Trophoblast cell (in vitro differentiated cells and primary cell): Measurements from ENCODE around the gene MRPL49.
"Not testable (repeated sequence)": the region's sequence is repeated elsewhere in the genome, so short reads cannot be mapped to it uniquely, and the experiment has no call there.

Source experiments
- DNase-seq, 2 donors: peaks; one replicate each; pipeline ENCODE4 v3.0.0-alpha.2; 2016
- H2AFZ ChIP-seq: 2 replicates; pipeline ENCODE4 v1.6.1; 2013; ENCODE audit warnings: low read length, moderate library complexity, mild to moderate bottlenecking; ENCODE audit not compliant: insufficient read depth, poor library complexity
- H2AK5ac ChIP-seq: 2 replicates; pipeline ENCODE4 v1.6.1; 2013; ENCODE audit warnings: mild to moderate bottlenecking, low read length
- H2BK120ac ChIP-seq: 2 replicates; pipeline ENCODE4 v1.6.1; 2013; ENCODE audit warnings: low read length, mild to moderate bottlenecking, moderate library complexity; ENCODE audit not compliant: insufficient read depth, poor library complexity
- H2BK12ac ChIP-seq: 2 replicates; pipeline ENCODE4 v1.6.1; 2013; ENCODE audit warnings: mild to moderate bottlenecking, low read length, moderate library complexity
- H2BK5ac ChIP-seq: 2 replicates; pipeline ENCODE4 v1.6.1; 2013; ENCODE audit warnings: low read length, low read depth, moderate library complexity, mild to moderate bottlenecking; ENCODE audit not compliant: poor library complexity
- H3K14ac ChIP-seq: 2 replicates; pipeline ENCODE4 v1.6.1; 2013; ENCODE audit warnings: mild to moderate bottlenecking, low read length
- H3K18ac ChIP-seq: 2 replicates; pipeline ENCODE4 v1.6.1; 2013; ENCODE audit warnings: mild to moderate bottlenecking, low read length
- H3K23ac ChIP-seq: 2 replicates; pipeline ENCODE4 v1.6.1; 2013; ENCODE audit warnings: low read length
- H3K27ac ChIP-seq: 2 replicates; pipeline ENCODE4 v1.5.1; 2013; ENCODE audit warnings: low read depth, mild to moderate bottlenecking, inconsistent platforms, low read length, moderate library complexity
- H3K27me3 ChIP-seq: 2 replicates; pipeline ENCODE4 v1.6.1; 2013; ENCODE audit warnings: inconsistent platforms, mild to moderate bottlenecking, low read length, moderate library complexity; ENCODE audit not compliant: insufficient read depth
- H3K36me3 ChIP-seq, 2 experiments: 1 replicate in 1 of 2; 2 replicates in 1 of 2; pipeline ENCODE4 v1.6.1; 2013; ENCODE audit warnings: low read length in 2 of 2, mild to moderate bottlenecking in 2 of 2, moderate library complexity in 1 of 2; ENCODE audit not compliant: insufficient read depth in 2 of 2, control insufficient read depth in 1 of 2
- H3K4ac ChIP-seq: 2 replicates; pipeline ENCODE4 v1.6.1; 2013; ENCODE audit warnings: low read depth, mild to moderate bottlenecking, low read length, moderate library complexity
- H3K4me1 ChIP-seq, 2 experiments: 1 replicate in 1 of 2; 2 replicates in 1 of 2; pipeline ENCODE4 v1.6.1; 2013; ENCODE audit warnings: low read length in 2 of 2, mild to moderate bottlenecking in 2 of 2, moderate library complexity in 1 of 2; ENCODE audit not compliant: insufficient read depth in 2 of 2, control insufficient read depth in 1 of 2
- H3K4me2 ChIP-seq: 2 replicates; pipeline ENCODE4 v1.6.1; 2013; ENCODE audit warnings: inconsistent platforms, mild to moderate bottlenecking, low read length, moderate library complexity
- H3K4me3 ChIP-seq: 2 replicates; pipeline ENCODE4 v1.5.1; 2013; ENCODE audit warnings: mild to moderate bottlenecking, low read depth, low read length, inconsistent platforms
- H3K79me1 ChIP-seq: one replicate; pipeline ENCODE4 v1.6.1; 2013; ENCODE audit warnings: low read length
- H3K79me2 ChIP-seq: 2 replicates; pipeline ENCODE4 v1.6.1; 2013; ENCODE audit warnings: low read length, mild to moderate bottlenecking; ENCODE audit not compliant: control insufficient read depth, insufficient read depth, poor library complexity
- H3K9ac ChIP-seq: 2 replicates; pipeline ENCODE4 v1.6.1; 2013; ENCODE audit warnings: mild to moderate bottlenecking, low read length
- H3K9me3 ChIP-seq: 2 replicates; pipeline ENCODE4 v1.6.1; 2013; ENCODE audit warnings: low read depth, mild to moderate bottlenecking, control low read depth, inconsistent platforms, low read length; ENCODE audit not compliant: insufficient read depth
- H4K12ac ChIP-seq: 2 replicates; pipeline ENCODE4 v1.6.1; 2013; ENCODE audit warnings: low read depth, mild to moderate bottlenecking, low read length, moderate library complexity
- H4K8ac ChIP-seq: 2 replicates; pipeline ENCODE4 v1.6.1; 2013; ENCODE audit warnings: low read depth, mild to moderate bottlenecking, low read length, moderate library complexity
- H4K91ac ChIP-seq: one replicate; pipeline ENCODE4 v1.6.1; 2013; ENCODE audit warnings: low read depth, mild to moderate bottlenecking, low read length, moderate library complexity
- WGBS: extraction: QIAGEN DNeasy Blood & Tissue Kit; methylation state at CpG from one replicate; pipeline ENCODE4 v1.1.7; 2013; ENCODE audit warnings: missing lambda C conversion rate; ENCODE audit not compliant: insufficient read length, insufficient coverage; ENCODE audit errors: extremely low coverage; 5-methylcytosine and 5-hydroxymethylcytosine counted together

The MRPL49 gene

GRCh38 chr11:65148657-65149056 lies 26.5 kb downstream of the MRPL49 start:
- Histone ChIP-seq H3K27ac (no peak overlapping the region), H2BK5ac (no peak overlapping the region), H3K4me3 (no peak overlapping the region), H2BK12ac (no peak overlapping the region), H3K9ac (no peak overlapping the region), H3K4me1 (no peaks in the 10 kb centered on the region), H3K79me1 (no peaks in the 10 kb centered on the region), H4K8ac (no peak overlapping the region), H3K23ac (no peak overlapping the region), H2AK5ac (no peak overlapping the region), H3K79me2 (no peaks in the 10 kb centered on the region), H3K4ac (no peak overlapping the region), H3K9me3 (peaks cover 2% of the 10 kb centered on the region), H3K4me2 (no peak overlapping the region), H3K18ac (no peak overlapping the region), H3K36me3 (no peaks in the 10 kb centered on the region), H3K27me3 (no peaks in the 10 kb centered on the region), H4K91ac (no peak overlapping the region), H4K12ac (no peak overlapping the region), H2AFZ (no peak overlapping the region), H3K14ac (no peak overlapping the region), H2BK120ac (no peak overlapping the region)
- DNase-seq: no peak
- no CpG with 5 or more reads among the region's 5 CpGs for WGBS

GRCh38 chr11:65150131-65150508 lies 28.0 kb downstream of the MRPL49 start:
- WGBS: no CpG with 5 or more reads among the region's 10 CpGs
- not testable (repeated sequence) for H3K27ac ChIP-seq, H3K4me3 ChIP-seq, H4K8ac ChIP-seq, H3K79me1 ChIP-seq, H3K9me3 ChIP-seq, H4K12ac ChIP-seq, H2AK5ac ChIP-seq, H3K27me3 ChIP-seq, H3K4ac ChIP-seq, DNase-seq, H4K91ac ChIP-seq, H3K14ac ChIP-seq, H3K36me3 ChIP-seq, H2AFZ ChIP-seq, H3K23ac ChIP-seq, H3K4me1 ChIP-seq, H3K4me2 ChIP-seq, H2BK5ac ChIP-seq, H3K18ac ChIP-seq, H2BK120ac ChIP-seq, H3K9ac ChIP-seq, H2BK12ac ChIP-seq, H3K79me2 ChIP-seq

DNA sequence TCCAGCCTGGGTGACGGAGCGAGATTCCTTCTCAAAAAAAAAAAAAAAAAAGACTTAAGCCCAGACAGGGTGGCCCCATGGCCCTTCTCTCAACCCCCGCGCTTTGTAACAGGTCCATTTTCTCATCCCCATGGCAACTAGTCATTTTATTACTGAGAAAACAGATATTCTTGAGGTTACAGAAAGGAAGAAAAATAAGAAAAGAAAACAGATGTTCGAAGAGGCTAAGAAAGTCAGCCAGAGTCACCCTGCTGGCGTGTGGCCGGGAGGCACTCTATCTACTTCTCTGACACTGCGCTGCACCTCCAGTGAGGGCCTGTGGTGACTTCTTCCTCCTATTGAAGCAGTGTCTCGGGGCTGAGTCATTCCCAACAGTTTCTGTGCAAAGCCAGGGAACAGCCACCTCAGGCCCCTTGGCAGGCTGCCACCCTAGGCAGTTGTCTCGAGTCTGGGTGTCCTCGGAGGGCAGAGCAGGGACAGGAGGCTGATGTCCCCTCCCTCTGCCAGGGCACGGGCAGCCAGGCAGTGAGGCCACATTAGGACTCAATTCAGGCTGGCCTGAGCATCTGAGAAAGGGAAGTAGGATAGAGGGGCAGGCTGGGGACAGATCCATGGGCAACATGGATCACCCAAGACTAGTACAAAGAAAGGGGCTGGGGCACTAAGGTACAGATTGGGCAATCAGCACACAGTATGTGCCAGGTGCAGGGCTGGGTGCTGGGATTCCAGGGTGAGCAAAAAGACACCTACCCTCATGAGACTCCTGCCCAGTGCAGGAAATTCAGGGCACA lies 28.6 kb downstream of the MRPL49 start:
- H3K14ac ChIP-seq: no peak overlapping the region
- H4K91ac ChIP-seq: no peak overlapping the region
- H3K27ac ChIP-seq: no peak overlapping the region
- no peaks in the 10 kb centered on the region for H3K4me1 ChIP-seq
- H3K9ac ChIP-seq: no peak overlapping the region
- no peaks in the 10 kb centered on the region for H3K36me3 ChIP-seq
- no peaks in the 10 kb centered on the region for H3K79me2 ChIP-seq
- no peak overlapping the region for H3K18ac ChIP-seq
- H2BK120ac ChIP-seq: no peak overlapping the region
- peaks cover 2% of the 10 kb centered on the region for H3K9me3 ChIP-seq
- no peak overlapping the region for H3K4ac ChIP-seq
- H4K8ac ChIP-seq: no peak overlapping the region
- no peaks in the 10 kb centered on the region for H3K79me1 ChIP-seq
- no CpG with 5 or more reads among the region's 12 CpGs for WGBS
- H2AFZ ChIP-seq: no peak overlapping the region
- no peak overlapping the region for H2BK12ac ChIP-seq
- H3K4me3 ChIP-seq: no peak overlapping the region
- H2AK5ac ChIP-seq: no peak overlapping the region
- no peak overlapping the region for H2BK5ac ChIP-seq
- no peaks in the 10 kb centered on the region for H3K27me3 ChIP-seq
- no peak overlapping the region for H3K23ac ChIP-seq
- no peak overlapping the region for H3K4me2 ChIP-seq
- peak; percentile 52 to 61 for DNase-seq
- H4K12ac ChIP-seq: no peak overlapping the region

DNA sequence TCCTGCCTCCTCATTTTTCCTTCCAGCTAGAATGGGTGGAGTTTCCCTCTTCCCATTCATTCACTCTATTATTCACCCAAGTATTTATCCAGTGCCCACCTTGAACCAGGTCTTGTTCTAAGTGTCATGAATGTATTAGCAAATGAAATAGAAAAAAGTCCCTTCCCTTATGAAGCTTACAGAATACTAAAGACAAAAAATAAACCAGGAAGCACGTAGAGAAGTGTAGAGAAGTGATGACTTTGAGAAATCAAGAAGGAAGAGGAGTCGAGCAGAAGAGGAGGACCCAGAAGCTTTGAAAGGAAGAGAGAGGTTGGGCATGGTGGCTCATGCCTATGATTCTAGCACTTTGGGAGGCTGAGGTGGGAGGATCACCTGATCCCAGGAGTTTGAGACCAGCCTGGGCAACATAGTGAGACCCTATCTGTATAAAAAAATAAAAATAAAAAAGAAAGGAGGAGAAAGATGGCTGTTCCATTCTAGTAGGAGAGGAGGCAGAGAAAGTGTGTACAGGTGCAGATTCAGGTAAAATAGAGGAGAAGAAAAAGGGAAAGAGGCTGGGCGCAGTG lies 29.3 kb downstream of the MRPL49 start:
- no peaks in the 10 kb centered on the region for H3K27me3 ChIP-seq
- no peak overlapping the region for H3K4me3 ChIP-seq
- WGBS: no CpG with 5 or more reads among the region's 3 CpGs
- H3K9me3 ChIP-seq: peaks cover 2% of the 10 kb centered on the region
- no peak overlapping the region for H3K18ac ChIP-seq
- no peaks in the 10 kb centered on the region for H3K36me3 ChIP-seq
- no peak overlapping the region for H3K23ac ChIP-seq
- H2BK12ac ChIP-seq: no peak overlapping the region
- no peak overlapping the region for H4K91ac ChIP-seq
- no peak overlapping the region for H3K4me2 ChIP-seq
- H2AK5ac ChIP-seq: no peak overlapping the region
- H2BK5ac ChIP-seq: no peak overlapping the region
- H4K8ac ChIP-seq: no peak overlapping the region
- no peaks in the 10 kb centered on the region for H3K79me1 ChIP-seq
- DNase-seq: no peak
- H3K14ac ChIP-seq: no peak overlapping the region
- no peak overlapping the region for H2BK120ac ChIP-seq
- no peak overlapping the region for H4K12ac ChIP-seq
- no peak overlapping the region for H3K27ac ChIP-seq
- H3K4ac ChIP-seq: no peak overlapping the region
- no peak overlapping the region for H3K9ac ChIP-seq
- no peak overlapping the region for H2AFZ ChIP-seq
- no peaks in the 10 kb centered on the region for H3K4me1 ChIP-seq
- no peaks in the 10 kb centered on the region for H3K79me2 ChIP-seq
